Femur (tissue), 1 donor: ENCODE results near the gene RPS6KC1.
"Not testable (repeated sequence)": the region's sequence is repeated elsewhere in the genome, so short reads cannot be mapped to it uniquely, and the experiment has no call there.

ENCODE experiments used
- DNase-seq: peaks from one replicate; pipeline ENCODE4 v3.0.0-alpha.2; 2017

Gene RPS6KC1

GRCh38 chr1:213295860-213296259 is 244.8 kb downstream of the RPS6KC1 start:
- DNase-seq, result no peak

GRCh38 chr1:213296558-213296957 is 245.5 kb downstream of the RPS6KC1 start:
- DNase-seq, result no peak

- DNase-seq, result no peak
Observed at GRCh38 chr1:213297021-213297420, 246.0 kb downstream of the RPS6KC1 start.

DNA sequence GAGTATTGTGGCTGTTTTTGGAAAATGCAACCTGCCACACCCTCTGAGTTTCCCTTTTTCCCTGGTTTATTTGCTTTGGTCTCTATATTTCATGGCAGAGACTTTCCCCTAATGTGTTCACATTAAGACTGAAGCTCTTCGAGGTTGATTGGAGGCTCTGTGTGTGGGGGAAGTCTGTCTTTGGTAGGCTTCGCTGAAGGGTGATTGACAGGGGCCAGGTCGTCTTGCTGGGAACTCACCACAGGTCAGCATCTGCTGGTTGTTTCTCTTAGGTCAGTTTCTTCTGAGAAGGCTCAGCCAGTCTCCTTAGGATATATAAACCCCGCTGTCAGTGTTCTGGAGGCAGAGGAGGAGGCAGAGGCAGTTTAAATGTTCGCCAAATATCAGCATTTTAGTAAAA is 249.4 kb downstream of the RPS6KC1 start:
- no peak for DNase-seq

DNA sequence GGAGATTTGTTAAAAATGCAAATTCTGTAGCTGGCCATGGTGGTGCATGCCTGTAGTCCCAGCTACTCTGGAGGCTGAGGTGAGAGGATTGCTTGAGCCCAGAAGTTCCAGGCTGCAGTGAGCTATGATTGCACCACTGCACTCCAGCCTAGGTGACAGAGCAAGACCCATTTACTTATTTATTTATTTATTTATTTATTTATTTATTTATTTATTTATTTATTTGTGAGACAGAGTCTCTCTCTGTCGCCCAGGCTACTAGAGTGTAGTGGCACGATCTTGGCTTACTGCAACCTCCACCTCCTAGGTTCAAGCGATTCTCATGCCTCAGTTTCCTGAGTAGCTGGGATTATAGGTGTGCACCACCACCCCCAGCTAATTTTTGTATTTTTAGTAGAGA is 250.5 kb downstream of the RPS6KC1 start:
- not testable (repeated sequence) for DNase-seq

DNA sequence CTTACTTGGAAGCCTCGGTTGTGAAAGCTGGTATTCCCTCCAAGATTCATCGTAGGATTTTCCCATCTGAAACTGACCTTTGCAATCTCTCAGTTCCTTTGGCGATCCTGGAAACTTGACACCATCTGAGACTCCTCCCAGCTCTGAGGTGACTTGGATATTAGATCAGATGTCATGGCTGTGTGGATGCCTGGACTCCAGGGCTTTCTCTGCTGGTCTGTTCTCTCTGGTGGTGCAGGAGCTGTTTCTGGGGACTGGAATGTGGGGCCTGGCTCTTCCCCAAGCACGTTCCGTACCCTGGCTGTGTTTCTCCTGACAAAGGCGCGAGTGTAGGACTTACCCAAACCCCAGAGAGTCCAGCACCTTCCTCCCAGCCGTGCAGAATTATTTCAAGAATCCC is 252.2 kb downstream of the RPS6KC1 start:
- no peak for DNase-seq

DNA sequence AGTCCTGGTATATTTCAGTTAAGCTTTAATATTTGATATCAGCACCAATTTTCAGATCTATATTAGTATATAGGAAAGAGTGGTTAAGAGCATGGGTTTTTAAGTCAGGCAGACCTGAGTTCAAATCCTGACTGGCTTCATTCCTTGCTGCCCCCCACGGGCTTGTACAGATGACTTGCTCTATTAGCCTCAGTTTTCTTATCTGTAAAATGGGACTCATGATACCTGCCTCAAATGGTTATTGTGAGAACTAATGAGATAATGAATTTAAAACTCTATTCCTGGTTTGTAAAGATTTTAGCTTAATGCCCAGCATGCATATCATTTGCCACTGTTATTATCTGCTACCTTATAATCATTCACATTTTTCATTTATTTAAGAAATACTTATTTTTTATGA is 264.5 kb downstream of the RPS6KC1 start:
- DNase-seq, result no peak

DNA sequence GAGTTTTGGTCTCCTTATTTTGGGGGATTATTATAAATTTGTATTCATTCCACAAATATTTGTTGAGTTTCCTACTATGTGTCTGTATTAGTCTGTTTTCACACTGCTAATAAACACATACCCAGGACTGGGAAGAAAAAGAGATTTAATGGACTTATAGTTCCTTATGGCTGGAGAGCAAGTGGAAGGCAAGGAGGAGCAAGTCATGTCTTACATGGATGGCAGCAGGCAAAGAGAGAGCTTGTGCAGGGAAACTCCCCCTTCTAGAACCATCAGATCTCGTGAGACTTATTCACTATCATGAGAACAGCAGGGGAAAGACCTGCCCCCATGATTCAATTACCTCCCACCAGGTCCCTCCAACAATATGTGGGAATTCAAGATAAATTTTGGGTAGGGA is 267.4 kb downstream of the RPS6KC1 start:
- not testable (repeated sequence) for DNase-seq

GRCh38 chr1:213320191-213320870 is 269.3 kb downstream of the RPS6KC1 start:
- no peak for DNase-seq
